ENCODE measurements around the gene SPINK9.

- TF ChIP-seq, protein P1, sequence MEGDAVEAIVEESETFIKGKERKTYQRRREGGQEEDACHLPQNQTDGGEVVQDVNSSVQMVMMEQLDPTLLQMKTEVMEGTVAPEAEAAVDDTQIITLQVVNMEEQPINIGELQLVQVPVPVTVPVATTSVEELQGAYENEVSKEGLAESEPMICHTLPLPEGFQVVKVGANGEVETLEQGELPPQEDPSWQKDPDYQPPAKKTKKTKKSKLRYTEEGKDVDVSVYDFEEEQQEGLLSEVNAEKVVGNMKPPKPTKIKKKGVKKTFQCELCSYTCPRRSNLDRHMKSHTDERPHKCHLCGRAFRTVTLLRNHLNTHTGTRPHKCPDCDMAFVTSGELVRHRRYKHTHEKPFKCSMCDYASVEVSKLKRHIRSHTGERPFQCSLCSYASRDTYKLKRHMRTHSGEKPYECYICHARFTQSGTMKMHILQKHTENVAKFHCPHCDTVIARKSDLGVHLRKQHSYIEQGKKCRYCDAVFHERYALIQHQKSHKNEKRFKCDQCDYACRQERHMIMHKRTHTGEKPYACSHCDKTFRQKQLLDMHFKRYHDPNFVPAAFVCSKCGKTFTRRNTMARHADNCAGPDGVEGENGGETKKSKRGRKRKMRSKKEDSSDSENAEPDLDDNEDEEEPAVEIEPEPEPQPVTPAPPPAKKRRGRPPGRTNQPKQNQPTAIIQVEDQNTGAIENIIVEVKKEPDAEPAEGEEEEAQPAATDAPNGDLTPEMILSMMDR (IDR thresholded peaks at IDR 0.05), result no peak
- no peak for TF ChIP-seq POLR2A (IDR thresholded peaks at IDR 0.05)
Observed at GRCh38 chr5:148378670-148379069, 43.3 kb downstream of the SPINK9 start.
